ENCODE measurements around the gene POLR3G.

GRCh38 chr5:90545511-90545910 is 70.8 kb downstream of the POLR3G start:
- TF ChIP-seq POLR2A (IDR thresholded peaks at IDR 0.05) (no peak), CTCF (IDR thresholded peaks at IDR 0.05) (no peak)
